Glutamatergic neuron (in vitro differentiated cells): ENCODE results near the gene AAGAB. TPM values are rescaled to one million over a fixed set of nuclear protein-coding genes. Genes with fewer than 3 reads are reported as not detected.

Experiments
- DNase-seq: peaks from one replicate; pipeline ENCODE4 v3.0.0; 2022
- H3K27ac Mint-ChIP-seq: one replicate; pipeline ENCODE4 v1.8.0; 2020; ENCODE audit warnings: mild to moderate bottlenecking, mixed read lengths, inconsistent platforms; ENCODE audit not compliant: unreplicated experiment
- H3K27me3 Mint-ChIP-seq: one replicate; pipeline ENCODE4 v1.8.0; 2020; ENCODE audit warnings: mild to moderate bottlenecking, moderate library complexity, mixed read lengths, inconsistent platforms; ENCODE audit not compliant: unreplicated experiment
- H3K36me3 Mint-ChIP-seq: one replicate; pipeline ENCODE4 v1.8.0; 2020; ENCODE audit warnings: mild to moderate bottlenecking, mixed read lengths, inconsistent platforms; ENCODE audit not compliant: unreplicated experiment
- H3K4me1 Mint-ChIP-seq: one replicate; pipeline ENCODE4 v1.8.0; 2020; ENCODE audit warnings: mild to moderate bottlenecking, low read depth, mixed read lengths, inconsistent platforms; ENCODE audit not compliant: unreplicated experiment
- H3K4me3 Mint-ChIP-seq: one replicate; pipeline ENCODE4 v1.8.0; 2020; ENCODE audit warnings: mild to moderate bottlenecking, mixed read lengths, inconsistent platforms; ENCODE audit not compliant: unreplicated experiment
- H3K9me3 Mint-ChIP-seq: one replicate; pipeline ENCODE4 v1.8.0; 2020; ENCODE audit warnings: mild to moderate bottlenecking, moderate library complexity, mixed read lengths, inconsistent platforms; ENCODE audit not compliant: unreplicated experiment
- total RNA-seq: library from RNA; stranded (reverse); fragmentation: NEBNext Ultra II Directional; extraction: Animal tissue kit (Norgen Biotek cat#: 25700); gene quantifications from one replicate; pipeline ENCODE4 v1.2.1, GENCODE V29; 2021; ENCODE audit not compliant: unreplicated experiment
- TF ChIP-seq, protein P1 (sequence below): fragments of 200-600 bp; sonication (generic); IDR thresholded peaks from one replicate; pipeline ENCODE4 v1.5.0; 2021; ENCODE audit not compliant: partially characterized antibody, unreplicated experiment

AAGAB gene
- total RNA-seq, 1 donor from 2014 or later: 39.9 TPM

- Mint-ChIP-seq H3K27ac (peak overlapping the region; percentile 53), H3K27me3 (peaks cover 5% of the 10 kb centered on the region)
Observed at GRCh38 chr15:67165254-67166253, 88.9 kb downstream of the AAGAB start.

DNA sequence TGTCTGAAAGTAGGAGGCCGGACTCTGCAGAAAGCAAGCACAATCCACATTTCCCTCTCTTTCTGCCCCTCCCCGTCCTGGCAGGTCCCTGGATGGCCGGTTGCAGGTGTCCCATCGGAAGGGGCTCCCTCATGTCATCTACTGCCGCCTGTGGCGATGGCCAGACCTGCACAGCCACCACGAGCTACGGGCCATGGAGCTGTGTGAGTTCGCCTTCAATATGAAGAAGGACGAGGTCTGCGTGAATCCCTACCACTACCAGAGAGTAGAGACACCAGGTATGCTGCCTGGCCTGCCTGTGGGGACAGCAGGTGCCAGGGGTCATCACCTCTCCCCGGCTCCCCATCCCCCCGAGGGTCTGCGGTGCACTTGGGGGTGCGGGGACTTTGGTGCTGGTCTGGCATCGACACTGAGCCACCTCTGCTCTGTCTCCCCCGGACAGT is 89.6 kb downstream of the AAGAB start:
- H3K4me3 Mint-ChIP-seq: no peak overlapping the region
- no peaks in the 10 kb centered on the region for H3K36me3 Mint-ChIP-seq
- TF ChIP-seq, protein P1, sequence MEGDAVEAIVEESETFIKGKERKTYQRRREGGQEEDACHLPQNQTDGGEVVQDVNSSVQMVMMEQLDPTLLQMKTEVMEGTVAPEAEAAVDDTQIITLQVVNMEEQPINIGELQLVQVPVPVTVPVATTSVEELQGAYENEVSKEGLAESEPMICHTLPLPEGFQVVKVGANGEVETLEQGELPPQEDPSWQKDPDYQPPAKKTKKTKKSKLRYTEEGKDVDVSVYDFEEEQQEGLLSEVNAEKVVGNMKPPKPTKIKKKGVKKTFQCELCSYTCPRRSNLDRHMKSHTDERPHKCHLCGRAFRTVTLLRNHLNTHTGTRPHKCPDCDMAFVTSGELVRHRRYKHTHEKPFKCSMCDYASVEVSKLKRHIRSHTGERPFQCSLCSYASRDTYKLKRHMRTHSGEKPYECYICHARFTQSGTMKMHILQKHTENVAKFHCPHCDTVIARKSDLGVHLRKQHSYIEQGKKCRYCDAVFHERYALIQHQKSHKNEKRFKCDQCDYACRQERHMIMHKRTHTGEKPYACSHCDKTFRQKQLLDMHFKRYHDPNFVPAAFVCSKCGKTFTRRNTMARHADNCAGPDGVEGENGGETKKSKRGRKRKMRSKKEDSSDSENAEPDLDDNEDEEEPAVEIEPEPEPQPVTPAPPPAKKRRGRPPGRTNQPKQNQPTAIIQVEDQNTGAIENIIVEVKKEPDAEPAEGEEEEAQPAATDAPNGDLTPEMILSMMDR: no peak
- DNase-seq: no peak
- H3K4me1 Mint-ChIP-seq: peaks cover 4% of the 10 kb centered on the region
- H3K27ac Mint-ChIP-seq: no peak overlapping the region
- H3K9me3 Mint-ChIP-seq: no peaks in the 10 kb centered on the region
- peaks cover 5% of the 10 kb centered on the region for H3K27me3 Mint-ChIP-seq

More at GRCh38 chr15:67165254-67166253, 88.9 kb downstream of the AAGAB start:
- TF ChIP-seq, protein P1: no peak
- H3K9me3 Mint-ChIP-seq: no peaks in the 10 kb centered on the region
- no peaks in the 10 kb centered on the region for H3K36me3 Mint-ChIP-seq
- no peak for DNase-seq
- H3K4me3 Mint-ChIP-seq: no peak overlapping the region
- H3K4me1 Mint-ChIP-seq: peaks cover 4% of the 10 kb centered on the region

- no peak overlapping the region for H3K4me3 Mint-ChIP-seq
- H3K4me1 Mint-ChIP-seq: peaks cover 4% of the 10 kb centered on the region
Observed at GRCh38 chr15:67164401-67164791, 90.1 kb downstream of the AAGAB start.

GRCh38 chr15:67163180-67163579 is 91.3 kb downstream of the AAGAB start:
- H3K36me3 Mint-ChIP-seq: no peaks in the 10 kb centered on the region
- H3K4me1 Mint-ChIP-seq: peaks cover 4% of the 10 kb centered on the region
- no peak for DNase-seq
- TF ChIP-seq, protein P1: no peak
- H3K27ac Mint-ChIP-seq: no peak overlapping the region
- peaks cover 5% of the 10 kb centered on the region for H3K27me3 Mint-ChIP-seq
- H3K4me3 Mint-ChIP-seq: no peak overlapping the region
- H3K9me3 Mint-ChIP-seq: no peaks in the 10 kb centered on the region

More at GRCh38 chr15:67164401-67164791, 90.1 kb downstream of the AAGAB start:
- no peaks in the 10 kb centered on the region for H3K36me3 Mint-ChIP-seq
- TF ChIP-seq, protein P1: no peak
- H3K9me3 Mint-ChIP-seq: no peaks in the 10 kb centered on the region
- DNase-seq: no peak
- no peak overlapping the region for H3K27ac Mint-ChIP-seq
- H3K27me3 Mint-ChIP-seq: peaks cover 5% of the 10 kb centered on the region

- no peak overlapping the region for H3K27ac Mint-ChIP-seq
- DNase-seq: no peak
- TF ChIP-seq, protein P1: no peak
- peaks cover 4% of the 10 kb centered on the region for H3K4me1 Mint-ChIP-seq
- H3K27me3 Mint-ChIP-seq: peaks cover 5% of the 10 kb centered on the region
- no peaks in the 10 kb centered on the region for H3K36me3 Mint-ChIP-seq
- no peaks in the 10 kb centered on the region for H3K9me3 Mint-ChIP-seq
- H3K4me3 Mint-ChIP-seq: no peak overlapping the region
Observed at GRCh38 chr15:67161881-67162280, 92.6 kb downstream of the AAGAB start.
